HG02852 (cell line): Measurements from ENCODE around the gene NRM.
"Not testable (repeated sequence)": the region's sequence is repeated elsewhere in the genome, so short reads cannot be mapped to it uniquely, and the experiment has no call there.

Experiments
- ATAC-seq: cut with Tn5 transposase; IDR thresholded peaks from one replicate; pipeline ENCODE4 v1.9.1; 2021; ENCODE audit warnings: mild to moderate bottlenecking, moderate library complexity; ENCODE audit not compliant: unreplicated experiment

The NRM gene

DNA sequence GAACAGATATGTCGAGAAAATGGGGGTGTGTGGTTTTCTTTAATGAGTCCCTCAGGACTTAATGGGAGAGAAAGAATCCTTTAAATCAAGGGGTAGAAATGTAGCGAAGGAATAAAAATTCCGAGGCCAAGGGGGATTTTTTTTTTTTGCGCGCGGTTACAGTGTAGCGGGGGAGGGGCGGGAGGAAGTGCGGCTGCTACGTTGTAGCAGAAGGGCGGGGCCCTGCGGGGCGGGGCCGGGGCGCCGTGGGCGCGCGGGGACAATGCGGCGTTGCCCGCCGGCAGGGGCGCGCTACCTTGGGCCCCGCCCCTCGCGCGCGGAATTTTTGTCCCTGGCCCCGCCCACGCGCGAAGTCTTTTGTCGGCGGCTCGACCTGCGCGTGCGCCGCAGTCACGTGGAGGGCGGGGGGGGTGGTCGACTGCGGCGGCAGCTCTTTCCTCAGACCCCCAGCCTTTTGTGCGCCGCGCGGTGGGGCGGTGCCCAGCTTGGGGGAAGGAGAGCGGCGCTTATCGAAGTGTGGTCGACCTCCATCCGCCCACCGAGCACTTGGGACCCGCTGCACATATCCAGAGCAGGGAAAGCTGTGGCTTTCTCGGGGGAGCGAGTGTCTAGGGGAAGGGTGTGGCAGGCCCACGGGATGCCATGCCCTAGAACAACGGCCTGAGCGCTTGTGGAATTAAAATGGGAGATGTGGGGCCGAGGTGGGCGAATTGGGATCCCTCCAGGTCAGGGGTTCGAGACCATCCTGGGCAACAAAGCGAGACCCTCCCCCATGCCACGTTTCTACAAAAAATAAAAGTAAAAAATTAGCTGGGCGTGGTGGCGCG lies 30.6 kb upstream of the NRM start:
- no peak for ATAC-seq

DNA sequence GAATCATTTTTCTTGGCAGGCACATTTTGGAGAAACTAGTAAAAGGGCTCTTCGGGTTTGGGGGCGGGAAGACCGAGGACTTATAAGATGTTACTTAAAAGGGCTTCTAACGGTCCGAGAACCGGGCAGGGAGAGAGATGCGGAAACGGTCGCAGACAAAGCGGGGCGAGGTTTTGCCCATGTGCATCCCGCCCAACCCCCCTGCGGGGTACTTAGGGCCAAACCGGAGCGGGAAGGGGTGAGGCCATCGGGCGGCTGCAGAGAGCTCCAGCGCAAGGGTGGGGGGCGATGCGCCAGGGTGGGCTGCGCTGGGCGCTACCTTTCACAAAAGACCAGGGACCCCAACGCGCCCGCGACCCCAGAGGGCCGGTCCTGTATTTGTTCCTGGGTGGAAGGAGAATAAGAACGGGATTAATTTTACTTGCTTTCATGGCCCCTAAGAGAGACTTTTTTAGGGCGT lies 30.0 kb upstream of the NRM start:
- no peak for ATAC-seq

DNA sequence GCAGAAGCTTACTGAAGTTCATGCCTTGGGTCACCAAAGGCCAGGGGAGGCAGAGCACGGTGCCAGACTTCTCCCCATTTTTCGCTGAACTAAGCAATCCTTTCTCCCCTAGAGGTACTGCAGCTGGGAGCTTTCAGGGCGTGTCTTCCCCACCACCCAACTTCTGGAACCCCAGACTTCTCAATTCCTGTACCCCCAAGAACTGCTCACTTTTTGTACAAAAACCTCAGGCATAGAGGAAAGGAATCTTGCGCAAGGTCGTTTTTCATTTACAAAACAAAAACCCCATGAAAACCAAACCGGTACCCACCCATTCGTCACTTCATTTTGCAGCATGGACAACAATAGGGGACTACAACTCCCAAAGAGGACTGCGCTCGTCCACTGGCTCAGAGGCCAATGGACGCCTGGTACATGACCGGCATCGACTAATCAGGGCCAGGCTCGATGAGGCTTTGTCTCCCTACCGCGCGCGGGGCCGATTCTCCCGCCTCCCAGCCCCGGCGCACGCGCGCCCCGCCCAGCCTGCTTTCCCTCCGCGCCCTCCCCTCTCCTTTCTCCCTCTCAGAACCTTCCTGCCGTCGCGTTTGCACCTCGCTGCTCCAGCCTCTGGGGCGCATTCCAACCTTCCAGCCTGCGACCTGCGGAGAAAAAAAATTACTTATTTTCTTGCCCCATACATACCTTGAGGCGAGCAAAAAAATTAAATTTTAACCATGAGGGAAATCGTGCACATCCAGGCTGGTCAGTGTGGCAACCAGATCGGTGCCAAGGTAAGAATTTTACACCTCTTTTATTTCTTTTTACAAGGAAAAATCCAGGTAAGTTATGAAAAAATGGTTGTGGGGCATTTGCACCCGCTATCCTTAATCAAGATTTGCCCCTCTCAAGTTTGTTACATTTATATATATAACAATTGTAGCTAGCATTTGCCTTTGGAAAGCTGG lies 29.3 kb upstream of the NRM start, which contains the start of gene TUBB:
TSS of gene TUBB (plus strand) at position 562 of the 947 bp plus-strand sequence. CDS start at position 717, 155 bp downstream.
- peak; percentile 35 for ATAC-seq

DNA sequence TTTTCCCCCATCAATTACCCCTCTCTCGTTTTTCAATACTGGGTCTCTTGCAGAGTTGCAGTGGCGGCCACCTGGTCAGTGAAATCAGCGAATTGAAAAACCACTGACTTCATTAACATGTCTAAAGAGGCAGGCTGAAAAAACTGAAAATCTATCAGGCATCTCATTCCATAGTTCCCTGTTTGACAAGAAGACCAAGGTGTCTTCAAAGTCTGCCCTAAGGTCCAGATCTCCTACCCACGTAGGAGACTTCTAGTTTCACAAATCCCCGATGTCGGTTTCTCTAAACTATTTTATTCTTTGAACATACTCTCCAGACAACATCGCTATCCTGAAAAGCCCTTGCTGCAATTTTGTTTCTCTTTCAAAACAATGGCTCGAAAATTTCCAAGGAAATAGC lies 28.6 kb upstream of the NRM start:
- no peak for ATAC-seq

DNA sequence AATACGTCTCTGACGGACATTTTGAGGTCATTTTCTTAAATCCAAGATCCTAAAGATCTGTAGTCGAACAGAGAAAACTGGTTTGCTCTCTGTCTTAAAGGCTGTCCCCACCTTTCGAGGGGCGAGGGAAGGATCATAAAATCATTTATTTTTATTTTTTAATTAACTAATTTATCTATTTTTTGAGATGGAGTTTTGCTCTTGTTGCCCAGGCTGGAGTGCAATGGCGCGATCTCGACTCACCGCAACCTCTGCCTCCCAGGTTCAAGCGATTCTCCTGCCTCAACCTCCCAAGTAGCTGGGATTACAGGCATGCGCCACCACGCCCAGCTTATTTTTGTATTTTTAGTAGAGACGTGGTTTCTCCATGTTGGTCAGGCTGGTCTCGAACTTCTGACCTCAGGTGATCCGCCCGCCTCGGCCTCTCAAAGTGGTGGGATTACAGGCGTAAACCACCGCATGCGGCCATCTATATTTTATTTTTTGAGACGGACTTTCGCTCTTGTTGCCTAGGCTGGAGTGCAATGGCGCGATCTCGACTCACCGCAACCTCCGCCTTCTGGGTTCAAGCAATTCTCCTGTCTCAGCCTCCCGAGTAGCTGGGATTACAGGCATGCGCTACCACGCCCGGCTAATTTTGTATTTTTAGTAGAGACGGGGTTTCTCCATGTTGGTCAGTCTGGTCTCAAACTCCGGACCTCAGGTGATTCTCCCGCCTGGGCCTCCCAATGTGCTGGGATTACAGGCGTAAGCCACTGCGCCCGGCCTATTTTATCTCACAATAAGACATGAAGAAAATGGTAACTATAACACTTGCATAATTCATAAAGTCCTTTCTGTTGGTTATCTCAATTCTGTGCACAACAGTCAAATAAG lies 27.3 kb upstream of the NRM start:
- ATAC-seq, result not testable (repeated sequence)

DNA sequence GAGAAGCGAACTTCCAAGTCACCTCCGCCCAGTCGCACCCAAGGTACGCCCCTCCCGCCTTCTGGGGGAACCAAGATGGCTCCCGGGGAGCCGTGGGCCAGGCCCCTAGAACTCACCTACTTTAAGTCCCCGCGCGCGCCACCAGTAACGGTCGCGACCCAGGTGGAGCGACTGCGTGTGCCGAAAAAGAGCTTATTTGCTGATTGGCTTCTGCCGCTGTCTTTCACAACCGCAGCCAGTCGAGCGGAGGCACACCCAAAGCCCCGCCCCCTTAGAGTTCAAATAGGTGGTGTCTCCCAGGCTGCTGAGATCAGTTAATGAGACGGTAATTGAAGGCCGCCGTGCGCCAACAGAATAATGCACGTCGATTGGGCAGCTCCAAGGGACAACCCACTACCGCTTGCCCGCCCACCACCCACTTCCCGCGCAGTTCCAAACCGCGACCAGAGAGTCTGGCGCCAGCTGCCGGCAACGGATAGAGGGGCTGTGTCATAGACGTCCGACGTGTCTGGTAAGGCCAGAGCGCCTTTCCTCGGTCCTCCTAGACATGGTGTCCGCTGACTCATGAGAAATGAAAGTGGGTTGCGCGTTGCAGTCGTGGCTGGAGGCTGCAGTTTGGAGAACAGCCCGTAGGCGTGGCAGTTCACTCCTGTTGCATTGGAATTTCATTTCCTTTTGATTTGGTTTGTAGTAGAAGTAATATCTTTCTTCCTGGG lies 26.5 kb upstream of the NRM start, which contains the start of gene MDC1:
TSS of gene MDC1 (minus strand) at position 153 of the 716 bp plus-strand sequence. CDS start 2,106 bp downstream, outside the sequence.
- ATAC-seq, result peak; percentile 70

DNA sequence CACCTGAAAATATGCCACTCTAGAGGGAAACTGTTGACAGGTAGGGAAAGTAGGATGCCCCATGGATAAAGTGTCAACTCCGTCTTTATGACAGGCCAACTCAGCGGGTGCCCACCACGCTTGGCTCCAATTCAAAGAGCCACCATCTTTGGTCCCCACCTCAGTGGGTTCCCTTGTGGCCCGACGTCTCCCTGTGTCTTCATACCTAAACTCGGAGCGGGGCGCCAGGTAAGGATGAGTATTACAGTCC lies 26.0 kb upstream of the NRM start:
- no peak for ATAC-seq

DNA sequence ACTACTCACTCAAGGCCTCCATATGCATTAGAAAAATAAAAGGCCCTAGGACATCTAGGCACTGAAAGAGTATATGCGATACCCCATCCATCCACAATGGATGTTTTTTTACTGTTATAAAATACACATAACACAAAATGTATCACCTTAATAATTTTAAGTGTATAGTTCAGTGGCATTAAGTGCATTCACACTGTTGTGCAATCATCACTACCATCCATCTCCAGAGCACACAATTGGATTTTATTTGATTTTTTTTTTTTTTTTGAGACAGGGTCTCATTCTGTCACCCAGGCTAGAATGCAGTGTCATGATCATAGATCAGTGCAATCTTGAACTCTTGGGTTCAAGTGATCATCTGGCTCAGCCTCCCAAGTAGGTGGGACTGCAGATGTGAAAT lies 23.5 kb upstream of the NRM start:
- no peak for ATAC-seq

DNA sequence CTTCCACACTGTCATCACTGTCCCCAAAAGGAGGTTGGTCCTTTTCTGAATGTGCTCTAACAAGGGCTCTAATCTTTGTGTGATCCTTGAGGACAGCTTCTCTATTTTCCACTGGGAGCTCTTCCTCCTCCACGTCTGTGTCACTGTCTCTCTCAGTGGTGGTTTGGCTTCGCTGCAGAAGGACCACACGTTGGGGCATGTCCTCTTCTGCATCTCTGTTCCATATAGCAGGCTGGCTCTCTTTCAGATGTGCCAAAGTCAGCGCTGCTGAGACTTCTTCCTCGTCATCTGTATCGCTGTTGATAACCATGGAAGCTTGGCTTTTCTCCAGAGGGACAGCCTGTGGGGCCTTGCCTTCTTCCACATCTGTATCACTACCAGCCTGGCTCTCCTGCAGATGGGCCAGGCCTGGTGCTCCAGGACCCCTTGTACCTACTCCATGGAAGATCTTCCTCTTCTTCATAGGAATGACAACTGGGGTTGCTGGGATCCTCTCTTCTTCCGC lies 21.7 kb upstream of the NRM start:
- ATAC-seq, result no peak

DNA sequence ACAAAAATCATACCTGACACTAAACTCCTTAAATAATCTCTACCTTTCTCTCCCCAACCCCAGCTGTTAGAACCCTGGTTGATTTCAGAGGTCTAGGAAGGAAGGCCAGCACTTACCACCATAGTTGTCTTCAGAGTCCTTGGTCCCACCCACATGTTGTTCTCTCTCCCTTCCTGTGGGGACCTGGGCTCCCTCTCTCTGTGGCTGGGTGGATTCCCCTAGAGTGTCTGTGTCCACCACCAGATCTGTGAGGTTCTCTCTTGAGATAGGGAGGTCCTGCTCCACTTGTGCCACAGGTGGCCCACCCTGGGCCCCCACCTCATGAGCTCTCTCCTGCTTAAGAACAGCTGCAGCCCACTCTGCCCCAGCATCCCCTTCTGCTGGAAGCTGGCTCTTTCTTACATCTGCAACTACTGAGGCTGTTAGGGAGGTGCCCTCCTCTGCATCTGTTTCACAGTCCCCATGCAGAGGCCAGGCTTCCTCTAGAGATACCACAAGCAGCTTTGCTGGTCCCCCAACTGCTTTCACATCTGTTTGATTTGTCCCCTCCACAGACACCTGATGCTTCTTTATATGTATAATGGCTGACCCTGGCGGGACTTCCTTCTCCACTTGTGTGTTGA lies 21.1 kb upstream of the NRM start:
- no peak for ATAC-seq

DNA sequence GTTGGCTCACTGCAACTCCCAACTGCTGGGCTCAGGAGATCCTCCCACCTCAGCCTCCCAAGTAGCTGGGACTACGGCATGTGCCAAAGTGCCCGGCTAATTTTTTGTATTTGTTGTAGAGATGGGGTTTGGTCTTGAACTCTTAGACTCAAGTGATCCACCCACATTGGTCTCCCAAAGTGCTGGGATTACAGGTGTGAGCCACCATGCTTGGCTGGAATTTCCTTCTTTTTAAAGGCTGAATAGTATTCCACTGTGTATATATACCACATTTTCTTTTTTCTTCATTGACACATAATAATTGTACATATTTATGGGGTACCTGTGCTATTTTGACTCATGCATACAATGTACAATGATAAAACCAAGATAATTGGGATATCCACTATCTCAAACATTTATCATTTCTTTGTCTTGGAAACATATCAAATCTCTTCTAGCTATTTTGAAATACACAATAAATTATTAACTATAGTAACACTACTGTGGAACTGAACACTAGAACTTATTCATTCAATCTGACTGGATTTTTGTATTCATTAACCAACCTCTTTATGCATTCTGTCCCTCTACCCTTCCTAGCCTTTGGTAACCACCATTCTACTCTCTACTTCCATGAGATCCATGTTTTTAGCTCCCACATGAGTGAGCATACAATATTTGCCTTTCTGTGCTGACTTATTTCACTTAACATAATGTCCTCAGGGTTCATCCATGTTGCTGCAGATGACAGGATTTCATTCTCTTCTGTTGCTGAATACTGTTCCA lies 18.5 kb upstream of the NRM start:
- ATAC-seq, result no peak

DNA sequence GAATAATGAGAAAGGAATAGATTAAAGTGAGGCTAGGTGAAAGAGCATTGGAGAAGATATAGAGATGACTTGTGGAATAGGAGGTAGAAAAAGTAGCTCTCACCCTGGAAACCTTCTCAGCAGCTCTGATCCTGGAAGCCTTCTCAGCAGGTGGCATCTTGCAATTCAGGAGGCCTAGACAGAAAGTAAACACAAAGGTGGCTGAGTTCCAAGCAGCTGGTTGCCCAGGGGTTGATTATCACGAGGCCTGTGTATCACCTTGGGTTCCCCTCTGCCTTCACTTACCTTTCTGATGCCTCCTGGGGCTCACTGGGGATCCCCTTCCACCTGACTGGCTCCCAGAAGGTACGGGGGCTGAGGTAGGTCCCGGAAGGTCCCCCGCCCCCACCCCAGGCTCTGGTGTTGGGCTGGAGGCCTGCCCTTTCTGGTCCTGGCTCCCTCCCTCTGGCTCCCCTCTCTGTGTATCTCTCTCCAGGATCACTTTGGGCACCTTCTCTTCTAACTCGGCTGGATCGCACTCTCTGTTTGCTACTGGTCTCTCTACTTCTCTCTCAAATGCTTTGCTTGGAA lies 16.6 kb upstream of the NRM start:
- no peak for ATAC-seq

DNA sequence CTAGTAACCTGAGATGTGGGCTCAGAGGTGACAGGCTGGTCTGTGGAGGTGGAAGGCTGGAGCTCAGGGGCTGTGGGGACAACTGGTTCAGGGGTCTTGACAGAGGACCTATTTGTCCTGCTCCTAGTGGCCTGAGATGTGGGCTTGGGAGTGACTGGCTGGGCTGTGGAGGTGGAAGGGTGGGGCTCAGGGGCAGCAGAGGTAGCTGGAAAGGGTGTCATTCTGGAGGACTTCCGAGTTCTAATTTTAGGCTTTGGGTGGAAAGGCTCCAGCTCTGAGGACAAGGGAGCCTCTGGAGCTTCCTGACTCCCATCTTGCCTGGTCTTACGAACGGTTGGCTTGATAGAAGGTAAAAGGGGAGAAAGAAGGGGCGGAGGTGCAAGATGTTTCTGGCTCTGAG lies 14.8 kb upstream of the NRM start:
- ATAC-seq, result no peak

DNA sequence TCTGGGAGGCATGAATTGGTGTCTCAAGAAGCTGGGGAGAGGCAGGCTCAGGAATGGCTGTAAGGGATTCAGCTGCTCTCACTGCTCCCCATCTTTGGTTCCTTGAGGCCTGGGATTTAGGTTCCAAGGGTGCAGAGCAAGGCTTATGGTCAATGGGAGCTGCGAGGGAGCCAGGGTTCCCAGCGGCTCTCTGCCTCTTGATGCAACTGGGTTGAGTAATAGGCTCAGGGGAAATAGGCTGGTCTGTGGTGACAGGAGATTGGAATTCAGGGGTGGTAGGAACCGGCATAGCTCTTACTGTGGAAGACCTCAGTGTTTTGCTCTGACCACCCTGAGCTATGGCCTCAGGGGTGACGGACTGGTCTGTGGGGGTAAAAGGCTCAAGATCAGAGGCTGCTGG lies 13.0 kb upstream of the NRM start:
- ATAC-seq, result no peak

DNA sequence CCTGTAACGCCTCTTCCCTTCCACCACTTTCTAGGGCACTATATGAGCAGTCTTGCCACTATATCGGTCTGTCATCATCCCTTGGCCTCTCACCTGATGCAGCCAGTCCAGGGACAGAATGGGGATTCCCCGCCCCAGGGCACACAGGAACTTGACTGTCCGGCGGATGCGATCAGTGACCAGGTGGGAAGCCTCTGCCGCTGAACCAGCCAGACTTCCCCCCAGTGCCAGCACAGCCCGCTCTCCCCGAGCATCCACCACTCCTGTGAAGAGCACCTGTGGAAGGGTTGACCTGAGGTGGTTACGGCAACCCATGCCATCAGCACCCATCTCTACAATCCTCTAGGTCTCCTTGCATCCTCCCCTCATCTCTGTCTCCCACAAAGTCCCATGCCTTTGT lies 12.2 kb upstream of the NRM start:
- no peak for ATAC-seq

DNA sequence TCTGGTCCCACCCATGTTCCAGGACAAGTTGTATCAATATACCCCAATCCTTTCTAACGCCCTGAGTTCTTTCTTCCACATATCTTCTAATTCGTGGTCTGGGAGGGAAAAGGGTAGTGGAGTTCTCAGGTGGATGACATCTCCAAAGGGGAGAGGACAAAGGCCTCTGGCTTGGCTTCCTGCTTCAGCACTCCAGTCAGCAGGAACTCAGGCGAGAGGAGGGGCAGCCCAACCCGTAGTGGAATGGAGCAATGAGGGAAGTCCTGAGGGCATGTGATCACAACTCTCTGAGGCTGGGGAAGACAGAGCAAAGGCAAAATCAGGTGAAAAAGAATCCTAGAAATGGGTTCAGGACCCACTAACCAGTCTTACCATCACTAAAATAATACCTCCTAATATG lies 9.6 kb upstream of the NRM start:
- ATAC-seq, result no peak

DNA sequence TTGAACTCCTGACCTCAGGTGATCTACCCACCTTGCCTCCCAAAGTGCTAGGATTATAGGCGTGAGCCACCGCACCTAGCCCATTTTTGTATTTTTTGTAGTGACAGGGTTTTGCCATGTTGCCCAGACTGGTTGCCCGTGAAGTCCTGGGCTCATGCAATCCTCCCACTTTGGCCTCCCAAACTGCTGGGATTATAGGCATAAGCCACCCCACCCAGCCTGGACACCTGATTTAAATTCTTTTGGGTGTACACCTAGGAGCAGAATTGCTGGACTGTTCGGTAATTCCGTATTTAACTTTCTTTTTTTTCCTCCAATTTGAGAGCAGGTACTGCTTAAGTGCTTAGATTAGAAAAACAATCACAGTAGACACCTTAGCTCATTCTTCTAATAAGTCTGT lies 5.6 kb upstream of the NRM start:
- ATAC-seq, result no peak

DNA sequence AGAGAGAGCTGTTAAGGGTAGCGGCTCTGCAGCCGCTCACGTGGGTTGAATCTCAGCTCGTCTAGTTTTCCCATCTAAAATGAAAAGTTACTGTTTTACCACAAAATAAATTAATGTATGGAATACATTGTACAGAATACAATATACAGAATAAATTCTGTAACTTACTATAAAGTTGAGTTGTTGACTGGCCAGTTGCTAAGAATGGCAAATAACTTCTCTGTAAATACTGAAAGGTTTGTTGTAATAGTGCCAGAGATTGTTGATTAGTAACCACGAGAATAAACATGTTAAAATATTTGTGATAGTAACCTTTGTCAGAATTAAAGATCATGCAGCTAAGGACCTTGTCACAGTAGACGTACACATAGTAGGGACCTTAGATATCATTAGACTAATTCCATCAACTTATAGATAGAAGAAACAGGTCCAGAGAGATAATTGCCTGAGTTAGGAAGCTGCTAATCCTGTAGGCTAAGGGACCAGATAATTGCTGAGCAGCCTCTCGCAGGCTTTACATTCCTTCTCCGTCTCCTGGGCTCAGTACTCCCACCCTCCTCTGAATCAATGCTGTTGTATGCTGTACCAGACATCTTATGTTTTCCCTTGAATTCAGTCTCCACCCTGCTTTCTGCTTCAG lies 544 bp upstream of the NRM start:
- no peak for ATAC-seq
